GM10248 (cell line): ENCODE data around the gene AIFM3.
"Not testable (repeated sequence)": the region's sequence is repeated elsewhere in the genome, so short reads cannot be mapped to it uniquely, and the experiment has no call there.

ENCODE experiments used
- CTCF ChIA-PET: fragments of 300-600 bp; sonication (Branson Sonifier 250); formaldehyde crosslinking; extraction: SDS; loops from one replicate; lab custom pipeline; 2021; ENCODE audit warnings: antibody characterized with exemption; lab: Yijun Ruan, JAX
- POLR2A ChIA-PET: fragments of 350-650 bp; sonication (Branson Sonifier 250); formaldehyde crosslinking; extraction: SDS; loops from one replicate; lab custom pipeline; 2020; ENCODE audit warnings: antibody characterized with exemption; lab: Yijun Ruan, JAX
- DNase-seq: peaks from one replicate; pipeline ENCODE4 v3.0.0; 2012; ENCODE audit errors: extremely low spot score
- TF ChIP-seq, protein P1 (sequence below): IDR thresholded peaks from 2 replicates; pipeline ENCODE4 v1.5.1; 2012; ENCODE audit warnings: mild to moderate bottlenecking, low read depth; ENCODE audit errors: extremely low read depth, missing control alignments, control extremely low read depth

Gene AIFM3

DNA sequence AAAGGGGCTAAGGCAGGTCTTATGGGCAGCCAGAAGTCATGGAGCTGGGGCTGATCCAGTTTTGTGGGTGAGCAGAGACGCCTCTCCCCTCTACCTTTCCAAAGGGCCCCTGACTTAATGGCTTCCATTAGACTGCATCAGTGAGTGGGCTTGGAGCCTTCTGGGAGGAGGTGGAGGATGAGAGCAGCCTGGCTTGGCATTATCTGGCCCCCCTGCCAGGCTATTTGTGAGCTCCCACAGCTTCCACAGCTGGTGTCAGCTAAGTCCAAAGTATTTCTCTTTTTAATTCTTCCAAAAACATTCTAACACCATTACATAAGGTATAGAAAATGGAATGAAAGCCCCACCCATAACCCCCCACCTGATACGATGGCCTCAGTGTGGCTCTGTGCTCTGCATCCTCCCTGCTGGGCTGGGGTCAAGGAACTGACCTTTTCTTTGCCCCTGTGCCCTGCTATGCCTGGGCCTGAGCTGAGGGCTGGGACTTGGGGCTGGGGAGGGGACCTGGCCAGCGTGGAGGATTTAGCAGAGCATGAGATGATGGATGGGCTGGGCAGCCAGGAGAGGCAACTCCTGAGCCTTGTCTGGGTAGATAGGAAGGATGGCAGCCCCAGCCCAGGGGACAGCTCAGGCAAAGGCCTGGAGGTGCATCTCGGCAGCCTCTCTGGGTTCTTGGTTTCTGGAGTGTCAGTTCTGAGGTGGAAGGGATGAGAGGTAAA, 4.0 kb downstream of the AIFM3 start:
- ChIA-PET POLR2A (no interaction called here), CTCF (interaction anchor here (2.2 kb wide), 2 partner anchors 10 to 11 kb away, joined by 8 to 9 read pairs; partner anchors contain the start of gene LZTR1)
- TF ChIP-seq, protein P1, sequence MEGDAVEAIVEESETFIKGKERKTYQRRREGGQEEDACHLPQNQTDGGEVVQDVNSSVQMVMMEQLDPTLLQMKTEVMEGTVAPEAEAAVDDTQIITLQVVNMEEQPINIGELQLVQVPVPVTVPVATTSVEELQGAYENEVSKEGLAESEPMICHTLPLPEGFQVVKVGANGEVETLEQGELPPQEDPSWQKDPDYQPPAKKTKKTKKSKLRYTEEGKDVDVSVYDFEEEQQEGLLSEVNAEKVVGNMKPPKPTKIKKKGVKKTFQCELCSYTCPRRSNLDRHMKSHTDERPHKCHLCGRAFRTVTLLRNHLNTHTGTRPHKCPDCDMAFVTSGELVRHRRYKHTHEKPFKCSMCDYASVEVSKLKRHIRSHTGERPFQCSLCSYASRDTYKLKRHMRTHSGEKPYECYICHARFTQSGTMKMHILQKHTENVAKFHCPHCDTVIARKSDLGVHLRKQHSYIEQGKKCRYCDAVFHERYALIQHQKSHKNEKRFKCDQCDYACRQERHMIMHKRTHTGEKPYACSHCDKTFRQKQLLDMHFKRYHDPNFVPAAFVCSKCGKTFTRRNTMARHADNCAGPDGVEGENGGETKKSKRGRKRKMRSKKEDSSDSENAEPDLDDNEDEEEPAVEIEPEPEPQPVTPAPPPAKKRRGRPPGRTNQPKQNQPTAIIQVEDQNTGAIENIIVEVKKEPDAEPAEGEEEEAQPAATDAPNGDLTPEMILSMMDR: no peak
- no peak for DNase-seq

- DNase-seq, POLR2A ChIA-PET: not testable (repeated sequence)
- CTCF ChIA-PET: interaction anchor here (0.8 to 2.4 kb wide), 5 partner anchors 9 to 46 kb away, joined by 3 to 11 read pairs (median 4); partner anchors contain the start of gene LZTR1
Observed at GRCh38 chr22:20972014-20972694, 5.1 kb downstream of the AIFM3 start.

DNA sequence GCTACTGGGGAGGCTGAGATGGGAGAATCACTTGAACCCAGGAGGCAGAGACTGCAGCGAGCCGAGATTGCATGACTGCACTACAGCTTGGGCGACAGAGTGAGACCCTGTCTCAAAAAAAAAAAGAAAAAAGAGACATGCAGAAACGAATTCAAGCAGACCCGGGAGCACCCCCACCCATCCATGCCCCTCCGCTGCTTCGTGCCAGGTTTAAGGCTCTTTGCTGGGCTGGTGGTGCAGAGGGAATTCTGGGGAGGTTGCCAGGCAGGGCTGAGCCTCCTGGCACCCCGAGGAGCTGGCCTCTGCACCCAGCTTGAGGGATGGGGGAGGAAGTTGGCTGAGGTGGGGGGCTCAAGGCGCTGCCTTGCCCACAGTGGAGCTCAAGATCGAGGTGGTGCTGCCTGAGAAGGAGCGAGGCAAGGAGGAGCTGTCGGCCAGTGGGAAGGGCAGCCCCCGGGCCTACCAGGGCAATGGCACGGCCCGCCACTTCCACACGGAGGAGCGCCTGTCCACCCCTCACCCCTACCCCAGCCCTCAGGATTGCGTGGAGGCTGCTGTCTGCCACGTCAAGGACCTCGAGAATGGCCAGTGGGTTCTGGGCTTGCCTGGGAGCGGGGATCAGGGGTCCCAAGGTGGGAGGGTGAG, 6.0 kb downstream of the AIFM3 start:
- no peak for DNase-seq
- TF ChIP-seq, protein P1: no peak
- POLR2A ChIA-PET: no interaction called here
- CTCF ChIA-PET: interaction anchor here (1.0 to 2.4 kb wide), 5 partner anchors 9 to 30 kb away, joined by 3 to 11 read pairs (median 4); partner anchors contain the start of gene LZTR1

DNA sequence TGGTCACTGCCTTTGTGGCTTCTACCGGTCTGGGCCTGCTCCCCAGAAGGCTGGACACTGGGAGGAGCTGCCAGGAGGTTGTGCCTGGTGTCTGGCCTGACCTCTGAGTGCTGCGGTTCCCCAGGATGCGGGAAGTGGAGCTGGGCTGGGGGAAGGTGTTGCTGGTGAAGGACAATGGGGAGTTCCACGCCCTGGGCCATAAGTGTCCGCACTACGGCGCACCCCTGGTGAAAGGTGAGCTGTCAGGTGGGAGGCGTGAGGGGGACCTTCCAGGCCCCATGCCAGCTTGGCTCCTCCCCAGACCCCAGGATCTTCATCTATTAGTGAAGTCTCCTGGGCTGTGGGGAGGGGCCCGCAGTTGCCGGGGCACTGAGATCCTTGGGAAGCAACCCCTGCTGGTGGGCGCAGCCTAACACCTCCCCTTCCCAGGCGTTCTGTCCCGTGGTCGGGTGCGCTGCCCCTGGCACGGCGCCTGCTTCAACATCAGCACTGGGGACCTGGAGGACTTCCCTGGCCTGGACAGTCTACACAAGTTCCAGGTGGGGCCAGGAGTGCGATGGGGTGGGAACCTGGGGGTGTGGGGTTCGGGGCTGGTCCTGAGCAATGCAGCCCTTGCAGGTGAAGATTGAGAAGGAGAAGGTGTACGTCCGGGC, 6.7 kb downstream of the AIFM3 start:
- CTCF ChIA-PET: interaction anchor here (1.0 to 2.4 kb wide), 2 partner anchors 9 to 16 kb away, joined by 3 to 11 read pairs; partner anchors contain the start of gene LZTR1
- TF ChIP-seq, protein P1: no peak
- no peak for DNase-seq
- POLR2A ChIA-PET: no interaction called here

- ChIA-PET CTCF (interaction anchor here (1.0 to 3.0 kb wide), 2 partner anchors 12 to 16 kb away, joined by 3 to 14 read pairs; no protein-coding TSS in a partner anchor), POLR2A (no interaction called here)
- DNase-seq: no peak
- TF ChIP-seq, protein P1: no peak
Observed at GRCh38 chr22:20974336-20974955, 7.4 kb downstream of the AIFM3 start.

- ChIA-PET POLR2A (no interaction called here), CTCF (interaction anchor here (3.0 kb wide), 1 partner anchor 14 kb away, joined by 14 read pairs; no protein-coding TSS in a partner anchor)
- DNase-seq: no peak
- TF ChIP-seq, protein P1: no peak
Observed at GRCh38 chr22:20975541-20976290, 8.7 kb downstream of the AIFM3 start.
